ENCODE data around the gene RGS7. TPM values are rescaled to one million over a fixed set of nuclear protein-coding genes. Genes with fewer than 3 reads are reported as not detected.
"Not testable (repeated sequence)": the region's sequence is repeated elsewhere in the genome, so short reads cannot be mapped to it uniquely, and the experiment has no call there.

RGS7 gene
- total RNA-seq, 1 experiment from 2014 or later, result not detected

DNA sequence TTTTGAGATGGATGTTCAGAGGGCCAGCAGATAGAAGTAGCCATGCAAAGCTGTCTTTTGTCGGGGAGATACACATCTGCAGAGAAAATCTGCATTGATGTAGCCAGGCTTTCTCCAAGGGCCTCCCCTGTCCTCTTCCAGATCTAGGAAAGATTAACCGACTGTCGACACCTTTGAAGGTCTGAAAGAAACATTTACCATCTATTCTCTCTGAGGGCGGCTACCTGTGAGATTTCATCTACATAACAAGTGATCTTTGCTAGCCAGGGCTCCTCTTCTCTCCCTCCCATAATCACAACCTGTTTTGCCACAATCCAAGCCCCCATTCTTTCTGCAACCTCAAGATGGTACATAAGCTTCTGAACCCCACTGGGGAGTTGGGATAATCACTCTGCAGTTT, 193.6 kb downstream of the RGS7 start:
- no peak for DNase-seq (ENCODE audit: low spot score)
- in situ Hi-C loops (cut with HindIII; ENCODE audit: low sequenced_read_pairs), result no loop called here

GRCh38 chr1:241161188-241161689, 195.8 kb downstream of the RGS7 start:
- DNase-seq (ENCODE audit: low spot score), result no peak
- in situ Hi-C loops (cut with HindIII; ENCODE audit: low sequenced_read_pairs), result no loop called here

- in situ Hi-C loops (cut with HindIII; ENCODE audit: low sequenced_read_pairs), result no loop called here
- no peak for DNase-seq (ENCODE audit: low spot score)
Observed at GRCh38 chr1:241157435-241157834, 199.6 kb downstream of the RGS7 start.

GRCh38 chr1:241156231-241156965, 200.6 kb downstream of the RGS7 start:
- no peak for DNase-seq (ENCODE audit: low spot score)
- in situ Hi-C loops (cut with HindIII; ENCODE audit: low sequenced_read_pairs), result no loop called here

GRCh38 chr1:241145881-241146280, 211.1 kb downstream of the RGS7 start:
- DNase-seq (ENCODE audit: low spot score), result no peak
- in situ Hi-C loops (cut with HindIII; ENCODE audit: low sequenced_read_pairs), result no loop called here

GRCh38 chr1:241143765-241144442, 213.1 kb downstream of the RGS7 start:
- in situ Hi-C loops (cut with HindIII; ENCODE audit: low sequenced_read_pairs), result no loop called here
- DNase-seq (ENCODE audit: low spot score), result no peak

GRCh38 chr1:241142493-241142892, 214.5 kb downstream of the RGS7 start:
- in situ Hi-C loops (cut with HindIII; ENCODE audit: low sequenced_read_pairs), result no loop called here
- no peak for DNase-seq (ENCODE audit: low spot score)

DNA sequence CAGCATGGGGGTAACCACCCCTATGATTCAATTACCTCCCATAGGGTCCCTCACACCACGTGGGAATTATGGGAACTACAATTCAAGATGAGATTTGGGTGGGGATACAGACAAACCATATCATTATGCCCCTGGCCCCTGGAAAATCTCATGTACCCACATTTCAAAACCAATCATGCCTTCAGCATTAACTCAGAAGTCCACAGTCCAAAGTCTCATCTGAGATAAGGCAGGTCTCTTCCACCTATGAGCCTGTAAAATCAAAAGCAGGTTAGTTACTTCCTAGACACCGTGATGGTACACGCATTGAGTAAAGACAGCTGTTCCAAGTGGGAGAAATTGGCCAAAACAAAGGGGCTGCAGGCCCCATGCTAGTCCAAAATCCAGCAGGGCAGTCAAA, 215.4 kb downstream of the RGS7 start:
- in situ Hi-C loops (cut with HindIII; ENCODE audit: low sequenced_read_pairs); DNase-seq (ENCODE audit: low spot score): not testable (repeated sequence)

GRCh38 chr1:241140670-241141069, 216.3 kb downstream of the RGS7 start:
- in situ Hi-C loops (cut with HindIII; ENCODE audit: low sequenced_read_pairs), result no loop called here
- DNase-seq (ENCODE audit: low spot score), result no peak

DNA sequence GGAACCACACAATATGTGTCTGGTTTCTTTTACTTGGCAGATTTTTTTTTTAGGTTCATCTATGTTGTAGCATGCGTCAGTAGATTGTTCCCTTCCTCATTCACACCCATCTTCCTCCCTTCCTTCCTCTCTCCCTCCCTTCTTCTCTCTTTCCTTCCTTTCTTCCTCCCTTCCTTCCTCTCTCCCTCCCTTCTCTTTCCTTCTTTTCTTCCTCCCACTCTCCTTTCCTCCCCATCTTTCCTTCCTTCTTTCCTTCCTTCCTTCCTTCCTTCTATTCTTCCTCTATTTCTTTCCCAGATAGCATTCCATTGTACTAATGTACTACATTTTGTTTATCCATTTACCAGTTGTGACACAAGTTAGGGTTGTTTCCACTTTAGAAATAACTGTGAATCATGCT, 218.0 kb downstream of the RGS7 start:
- no peak for DNase-seq (ENCODE audit: low spot score)
- in situ Hi-C loops (cut with HindIII; ENCODE audit: low sequenced_read_pairs), result no loop called here

GRCh38 chr1:241138248-241138647, 218.8 kb downstream of the RGS7 start:
- in situ Hi-C loops (cut with HindIII; ENCODE audit: low sequenced_read_pairs), result no loop called here
- no peak for DNase-seq (ENCODE audit: low spot score)

- DNase-seq (ENCODE audit: low spot score), result no peak
- in situ Hi-C loops (cut with HindIII; ENCODE audit: low sequenced_read_pairs), result no loop called here
Observed at GRCh38 chr1:241136389-241136788, 220.6 kb downstream of the RGS7 start.

DNA sequence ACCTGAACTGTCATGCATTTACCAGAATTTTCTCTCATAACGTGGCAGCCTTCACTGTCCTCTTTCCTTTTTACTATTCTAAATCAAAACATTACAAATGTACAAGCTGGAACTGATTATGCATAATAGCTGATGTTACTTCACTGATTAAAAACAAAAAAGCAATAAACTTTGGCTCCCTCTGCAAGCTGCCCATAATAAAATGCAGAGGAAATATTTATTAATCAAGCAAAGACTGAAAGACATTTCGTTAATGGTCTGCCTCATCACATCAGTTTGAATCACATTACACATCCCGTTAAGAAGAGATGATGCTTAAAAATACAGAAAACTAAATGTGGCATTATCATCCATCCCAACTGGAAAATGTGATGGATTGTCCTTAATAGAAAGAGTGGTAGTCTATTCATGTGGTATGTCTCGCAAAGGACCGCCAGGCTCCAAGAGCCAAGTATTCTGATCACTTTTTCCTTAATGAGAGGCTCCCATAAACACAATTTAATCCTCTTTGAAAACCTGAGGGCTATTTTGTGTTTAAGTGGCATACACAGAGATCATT, 225.3 kb downstream of the RGS7 start:
- DNase-seq (ENCODE audit: low spot score), result no peak
- in situ Hi-C loops (cut with HindIII; ENCODE audit: low sequenced_read_pairs), result no loop called here

GRCh38 chr1:241130881-241131280, 226.1 kb downstream of the RGS7 start:
- in situ Hi-C loops (cut with HindIII; ENCODE audit: low sequenced_read_pairs), result no loop called here
- DNase-seq (ENCODE audit: low spot score), result no peak

- in situ Hi-C loops (cut with HindIII; ENCODE audit: low sequenced_read_pairs), result no loop called here
- DNase-seq (ENCODE audit: low spot score), result no peak
Observed at GRCh38 chr1:241129207-241129960, 227.6 kb downstream of the RGS7 start.

DNA sequence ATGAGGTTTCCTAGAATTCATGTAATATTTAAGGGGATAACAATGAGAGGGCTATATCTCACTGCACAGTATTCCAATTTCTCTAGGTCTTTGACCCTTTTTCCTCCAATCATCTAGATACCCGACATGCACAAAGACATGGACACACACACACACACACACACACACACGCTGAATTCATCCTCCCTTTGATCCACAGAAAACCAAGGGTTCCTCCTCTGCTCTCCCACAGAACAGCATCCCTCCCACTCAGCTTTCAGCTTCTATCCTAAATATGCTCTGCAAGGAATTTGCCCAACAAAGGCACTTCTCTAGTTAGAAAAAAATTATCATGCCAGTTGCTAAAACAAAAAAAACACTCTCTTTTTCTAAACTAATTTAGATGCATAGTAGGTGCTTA, 231.7 kb downstream of the RGS7 start:
- in situ Hi-C loops (cut with HindIII; ENCODE audit: low sequenced_read_pairs), result no loop called here
- DNase-seq (ENCODE audit: low spot score), result no peak

GRCh38 chr1:241118049-241118448, 239.0 kb downstream of the RGS7 start:
- in situ Hi-C loops (cut with HindIII; ENCODE audit: low sequenced_read_pairs), result no loop called here
- DNase-seq (ENCODE audit: low spot score), result no peak

- no peak for DNase-seq (ENCODE audit: low spot score)
- in situ Hi-C loops (cut with HindIII; ENCODE audit: low sequenced_read_pairs), result no loop called here
Observed at GRCh38 chr1:241115784-241116183, 241.2 kb downstream of the RGS7 start.

DNA sequence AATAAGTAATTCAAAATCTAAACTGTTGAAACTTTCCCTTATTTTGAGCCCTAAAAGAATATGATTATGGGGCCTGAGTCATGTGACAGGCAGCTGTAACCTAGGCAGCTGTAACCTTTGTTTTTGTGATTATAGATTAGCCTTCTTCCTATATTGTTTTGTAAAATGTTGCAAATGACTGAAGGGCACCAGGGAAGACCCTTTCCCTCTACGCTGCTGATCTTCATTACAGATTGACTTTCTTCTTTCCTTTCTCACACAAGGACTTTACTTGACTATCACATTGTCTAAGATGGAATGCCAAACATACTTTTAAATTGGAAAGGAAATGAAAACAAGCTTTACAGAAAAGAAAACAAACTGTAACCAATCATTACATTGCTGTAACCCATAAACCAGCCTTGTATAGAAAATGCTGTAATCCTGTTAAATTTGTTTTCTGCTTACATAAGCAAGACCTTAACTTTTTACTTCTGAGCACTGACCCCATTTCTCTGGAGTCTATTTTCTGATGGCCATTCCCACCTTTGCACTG, 242.2 kb downstream of the RGS7 start:
- in situ Hi-C loops (cut with HindIII; ENCODE audit: low sequenced_read_pairs), result no loop called here
- DNase-seq (ENCODE audit: low spot score), result no peak

- in situ Hi-C loops (cut with HindIII; ENCODE audit: low sequenced_read_pairs), result no loop called here
- no peak for DNase-seq (ENCODE audit: low spot score)
Observed at GRCh38 chr1:241113557-241113956, 243.4 kb downstream of the RGS7 start.

All from G401 (cell line).